ENCODE measurements around the gene SSBP2.
A peak's percentile ranks its signal among the peaks of the same experiment; 100 is the strongest.

Gene SSBP2

DNA sequence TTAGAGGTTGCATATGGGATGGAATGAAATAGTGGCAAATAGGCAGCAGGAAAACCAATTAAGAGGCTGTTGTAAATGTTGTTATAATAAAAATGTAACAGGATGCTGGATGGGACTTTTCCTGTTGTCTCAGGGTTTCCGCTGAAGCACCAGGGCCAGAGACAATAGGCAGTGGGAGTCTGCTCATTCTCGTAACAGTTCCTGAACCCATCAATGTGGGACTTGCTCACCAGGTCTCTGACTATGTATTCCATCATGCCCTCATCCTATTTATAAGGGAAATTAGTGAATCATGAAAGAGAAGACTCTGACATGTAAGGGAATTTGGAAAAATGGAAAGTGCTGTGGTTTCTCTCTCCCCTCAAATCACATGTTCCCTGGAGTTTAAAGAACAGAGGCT is 23.5 kb upstream of the SSBP2 start:
- no peak overlapping the region for H3K4me3 Mint-ChIP-seq
- H3K4me1 Mint-ChIP-seq = peaks cover 18% of the 10 kb centered on the region
- H3K27ac Mint-ChIP-seq = no peak overlapping the region
- no peaks in the 10 kb centered on the region for H3K36me3 Mint-ChIP-seq
- H3K27me3 Mint-ChIP-seq = no peaks in the 10 kb centered on the region
- peaks cover 6% of the 10 kb centered on the region for H3K9me3 Mint-ChIP-seq

DNA sequence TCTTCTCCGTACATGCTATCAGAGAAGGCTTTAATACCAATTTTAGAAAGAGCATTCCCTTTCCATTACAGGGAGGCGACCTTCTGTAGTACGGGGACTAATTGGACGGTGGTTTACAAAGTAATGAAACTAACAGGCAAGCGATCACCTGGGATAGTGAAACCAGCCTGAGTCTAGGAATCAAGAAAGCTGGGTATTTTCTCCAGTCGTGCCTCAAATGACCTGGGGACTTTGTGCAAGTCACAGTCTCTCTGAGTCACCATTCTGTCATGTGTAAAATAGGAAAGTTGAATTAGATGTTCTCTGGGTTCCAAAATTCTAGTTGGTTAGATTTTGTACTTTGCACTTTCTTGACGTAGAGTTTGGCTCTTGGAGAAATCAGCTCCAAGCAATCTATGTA is 22.7 kb upstream of the SSBP2 start:
- H3K27me3 Mint-ChIP-seq = no peaks in the 10 kb centered on the region
- no peak overlapping the region for H3K4me3 Mint-ChIP-seq
- peaks cover 6% of the 10 kb centered on the region for H3K9me3 Mint-ChIP-seq
- H3K36me3 Mint-ChIP-seq = no peaks in the 10 kb centered on the region
- no peak overlapping the region for H3K27ac Mint-ChIP-seq
- peaks cover 10% of the 10 kb centered on the region for H3K4me1 Mint-ChIP-seq

DNA sequence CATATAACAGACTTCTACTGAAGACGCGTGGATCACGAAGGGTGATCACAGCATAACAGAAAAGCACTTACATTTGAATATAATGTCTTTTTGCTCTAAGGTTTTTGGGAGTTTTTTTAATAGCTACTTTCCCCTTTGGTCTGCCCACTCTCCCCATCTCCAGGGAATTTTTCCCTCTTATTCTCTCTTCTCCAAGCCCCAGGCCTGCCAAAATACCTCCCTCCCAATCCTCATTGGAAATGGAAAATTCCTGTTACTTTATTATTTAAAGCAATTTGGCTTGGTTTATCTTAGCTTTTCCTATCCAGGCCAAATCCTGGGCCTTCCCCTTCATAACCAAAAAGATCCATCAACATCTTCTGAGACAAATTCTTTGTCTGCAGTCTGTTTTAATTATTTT is 22.3 kb upstream of the SSBP2 start:
- no peak overlapping the region for H3K4me3 Mint-ChIP-seq
- peaks cover 6% of the 10 kb centered on the region for H3K4me1 Mint-ChIP-seq
- H3K36me3 Mint-ChIP-seq = no peaks in the 10 kb centered on the region
- H3K27me3 Mint-ChIP-seq = no peaks in the 10 kb centered on the region
- H3K27ac Mint-ChIP-seq = no peak overlapping the region
- H3K9me3 Mint-ChIP-seq = peaks cover 6% of the 10 kb centered on the region

DNA sequence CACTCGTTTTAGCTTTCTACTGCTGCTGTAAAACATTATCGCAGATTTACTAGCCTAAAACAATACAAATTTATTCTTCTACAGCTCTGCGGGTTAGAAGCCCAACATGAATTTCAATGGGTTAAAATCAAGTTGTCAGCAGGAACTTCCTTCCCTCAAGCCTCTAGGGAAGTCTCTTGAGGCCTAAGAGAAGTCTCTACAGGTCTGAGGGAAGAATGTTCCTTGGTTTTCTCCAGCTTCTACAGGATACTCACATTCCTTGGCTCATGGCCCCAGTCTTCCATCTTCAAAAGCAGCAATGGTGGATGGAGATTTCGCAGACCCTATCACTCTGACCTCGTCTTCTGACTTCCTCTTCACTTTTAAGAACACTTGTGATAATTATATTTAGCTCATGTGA is 21.6 kb upstream of the SSBP2 start:
- no peaks in the 10 kb centered on the region for H3K27me3 Mint-ChIP-seq
- no peak overlapping the region for H3K27ac Mint-ChIP-seq
- no peaks in the 10 kb centered on the region for H3K36me3 Mint-ChIP-seq
- no peak overlapping the region for H3K4me3 Mint-ChIP-seq
- peaks cover 6% of the 10 kb centered on the region for H3K9me3 Mint-ChIP-seq
- H3K4me1 Mint-ChIP-seq = peaks cover 2% of the 10 kb centered on the region

DNA sequence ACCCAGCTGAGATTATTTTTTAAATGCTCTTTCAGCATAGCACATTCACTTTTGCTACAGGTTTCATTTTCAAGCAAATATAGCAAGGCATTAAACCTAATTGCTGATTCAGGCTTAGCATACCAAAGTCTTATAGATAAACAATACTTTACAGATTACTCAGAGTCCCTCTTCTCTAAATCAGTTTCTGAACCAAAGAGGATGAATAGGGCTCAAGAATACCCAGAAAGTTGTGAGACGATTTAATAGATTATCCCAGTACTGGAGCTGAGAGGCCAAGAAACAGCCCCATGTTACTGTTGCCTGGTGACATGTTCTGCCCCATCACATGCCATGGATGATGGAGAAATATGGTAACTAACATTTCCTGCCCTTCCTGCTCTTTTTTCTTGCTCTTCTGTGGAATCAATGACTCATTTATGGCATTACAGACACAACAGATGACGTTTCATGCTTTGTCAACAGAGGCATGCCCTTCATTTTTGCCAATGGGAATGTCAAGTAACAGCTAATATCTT is 18.1 kb upstream of the SSBP2 start:
- Mint-ChIP-seq H3K4me3 (no peak overlapping the region), H3K4me1 (no peaks in the 10 kb centered on the region), H3K27ac (no peak overlapping the region), H3K27me3 (no peaks in the 10 kb centered on the region), H3K9me3 (peaks cover 6% of the 10 kb centered on the region), H3K36me3 (no peaks in the 10 kb centered on the region)

DNA sequence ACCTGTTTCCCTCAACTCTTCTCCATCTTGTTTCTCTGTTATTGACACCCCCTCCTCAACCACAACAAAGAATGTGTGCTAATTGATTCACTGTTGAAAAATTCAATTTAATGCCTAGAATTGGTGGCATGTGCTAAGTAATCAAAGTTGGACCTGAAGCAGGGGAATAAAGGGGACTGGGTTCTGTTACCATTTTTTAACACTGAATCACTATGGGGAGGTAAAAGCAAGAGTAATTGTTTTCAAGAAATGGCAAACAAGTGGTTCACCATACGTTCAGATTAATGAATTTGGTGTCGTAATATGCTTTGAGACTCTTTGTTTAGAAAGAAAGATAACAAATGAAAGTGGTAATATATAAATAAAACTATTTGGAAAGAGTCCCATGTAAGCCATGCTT is 17.0 kb upstream of the SSBP2 start:
- Mint-ChIP-seq H3K27me3 (no peaks in the 10 kb centered on the region), H3K36me3 (no peaks in the 10 kb centered on the region), H3K4me3 (no peak overlapping the region), H3K27ac (no peak overlapping the region), H3K4me1 (no peaks in the 10 kb centered on the region), H3K9me3 (peaks cover 2% of the 10 kb centered on the region)

DNA sequence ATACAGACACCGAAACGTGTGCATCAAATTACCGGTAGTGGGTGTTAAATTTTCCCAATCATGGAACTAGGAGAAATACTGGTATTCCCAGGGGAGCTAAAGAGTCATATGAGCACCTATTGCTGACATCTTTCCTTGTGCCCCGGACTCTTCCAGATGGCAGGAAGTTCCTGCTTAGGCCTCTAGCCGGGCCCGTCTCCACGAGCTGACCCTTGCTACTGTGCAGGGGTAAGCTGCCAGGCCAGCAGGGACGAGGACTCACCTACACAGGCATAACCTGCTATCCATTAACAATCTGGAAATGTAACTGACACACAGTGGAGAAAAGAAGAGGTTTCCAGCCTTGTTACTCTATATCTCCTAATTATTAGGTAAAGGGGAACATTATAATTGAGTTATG is 16.2 kb upstream of the SSBP2 start:
- H3K36me3 Mint-ChIP-seq = no peaks in the 10 kb centered on the region
- no peaks in the 10 kb centered on the region for H3K4me1 Mint-ChIP-seq
- no peaks in the 10 kb centered on the region for H3K27me3 Mint-ChIP-seq
- H3K4me3 Mint-ChIP-seq = no peak overlapping the region
- no peak overlapping the region for H3K27ac Mint-ChIP-seq
- no peaks in the 10 kb centered on the region for H3K9me3 Mint-ChIP-seq

DNA sequence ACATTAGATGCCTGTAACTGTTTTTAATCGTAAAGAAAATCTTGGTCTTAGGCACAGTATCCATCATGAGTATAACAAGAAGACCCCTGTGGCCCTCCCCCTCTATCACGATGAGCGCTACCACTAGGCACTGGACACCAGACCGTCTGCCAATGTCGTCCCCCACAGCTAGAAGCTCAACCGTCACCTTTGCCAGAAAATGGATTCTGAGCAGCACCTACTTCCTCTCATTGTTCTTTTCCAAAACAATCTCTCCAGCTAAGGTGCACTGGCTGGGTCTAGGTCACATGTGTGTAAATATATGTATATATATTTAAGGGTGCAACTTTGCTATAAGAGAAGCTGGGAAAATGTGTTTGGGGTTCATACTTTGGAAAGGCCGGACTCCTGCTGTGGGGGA is 15.7 kb upstream of the SSBP2 start:
- Mint-ChIP-seq H3K4me3 (no peak overlapping the region), H3K27me3 (no peaks in the 10 kb centered on the region), H3K36me3 (no peaks in the 10 kb centered on the region), H3K9me3 (no peaks in the 10 kb centered on the region), H3K27ac (no peak overlapping the region), H3K4me1 (peaks cover under 1% of the 10 kb centered on the region)

DNA sequence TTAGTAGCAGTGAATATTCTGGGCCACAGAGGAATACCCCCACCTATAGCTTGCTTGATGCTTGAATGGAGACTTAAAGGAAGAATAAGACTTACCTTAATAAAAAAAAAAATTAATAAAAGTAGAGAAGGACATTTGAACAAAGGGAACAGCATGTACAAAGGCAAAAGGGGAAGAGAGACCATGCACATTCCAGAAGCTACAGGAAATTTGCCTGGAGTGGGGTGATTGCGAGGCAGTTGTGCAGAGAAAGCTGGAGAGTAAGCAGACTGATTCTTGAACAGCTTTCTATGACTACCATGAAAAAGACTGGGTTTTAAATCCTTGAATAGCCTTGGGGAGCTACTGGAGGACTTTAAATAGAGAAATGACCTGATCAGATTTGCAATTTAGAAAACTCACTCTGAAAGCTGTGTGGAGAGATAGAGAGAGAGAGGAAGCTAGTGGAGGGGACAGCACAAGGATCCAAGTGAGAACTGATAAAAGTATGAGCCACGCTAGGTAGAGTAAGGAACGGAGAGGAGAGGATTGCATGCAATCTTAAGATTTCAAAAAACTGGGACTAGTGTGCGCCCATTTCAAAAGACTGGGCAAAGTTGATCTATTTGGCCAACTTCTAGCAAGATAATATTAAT is 12.5 kb upstream of the SSBP2 start:
- no peaks in the 10 kb centered on the region for H3K27me3 Mint-ChIP-seq
- peaks cover 28% of the 10 kb centered on the region for H3K4me1 Mint-ChIP-seq
- no peak overlapping the region for H3K27ac Mint-ChIP-seq

DNA sequence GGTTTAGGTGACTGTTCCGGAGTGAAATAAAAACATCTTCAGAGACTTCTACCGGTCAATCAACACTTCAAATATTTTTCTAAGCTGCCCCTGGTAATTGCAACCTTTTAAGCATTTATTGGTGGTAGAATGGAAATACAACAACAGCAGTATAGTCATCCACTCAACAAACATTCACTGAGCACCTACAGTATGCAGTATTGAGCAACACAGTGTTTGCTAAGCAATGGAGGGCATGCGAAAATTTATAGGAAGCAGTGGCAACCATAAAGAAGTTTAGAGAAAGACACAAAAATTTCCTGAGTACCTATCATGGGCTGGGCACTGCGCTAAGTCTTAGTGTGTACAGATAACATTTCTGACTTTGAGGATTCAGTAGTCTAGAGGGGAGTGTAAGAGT is 12.0 kb upstream of the SSBP2 start:
- Mint-ChIP-seq H3K9me3 (no peaks in the 10 kb centered on the region), H3K36me3 (no peaks in the 10 kb centered on the region), H3K4me1 (peaks cover 30% of the 10 kb centered on the region), H3K27ac (no peak overlapping the region), H3K4me3 (no peak overlapping the region), H3K27me3 (no peaks in the 10 kb centered on the region)

More for the DNA sequence above, 12.5 kb upstream of the SSBP2 start:
- no peaks in the 10 kb centered on the region for H3K36me3 Mint-ChIP-seq
- no peak overlapping the region for H3K4me3 Mint-ChIP-seq
- no peaks in the 10 kb centered on the region for H3K9me3 Mint-ChIP-seq

DNA sequence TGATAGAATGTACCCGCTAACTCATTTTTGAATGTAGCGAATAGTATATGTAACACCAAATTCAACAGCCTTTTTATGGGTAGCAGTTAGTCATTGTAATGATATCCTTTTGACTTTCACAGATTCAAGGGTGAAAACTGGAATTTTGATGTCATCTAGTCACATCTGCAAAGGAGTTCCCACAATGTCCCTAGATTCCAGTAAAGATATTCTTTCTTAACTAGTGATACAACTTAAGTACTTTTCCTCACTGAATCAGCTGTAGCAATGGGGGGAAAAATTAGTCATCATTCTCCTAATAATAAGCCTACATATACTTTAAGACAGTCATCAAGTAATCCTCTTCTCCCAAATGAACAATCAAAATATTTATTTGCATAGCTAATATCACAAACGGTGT is 11.5 kb upstream of the SSBP2 start:
- H3K36me3 Mint-ChIP-seq = no peaks in the 10 kb centered on the region
- no peak overlapping the region for H3K4me3 Mint-ChIP-seq
- no peaks in the 10 kb centered on the region for H3K27me3 Mint-ChIP-seq
- H3K27ac Mint-ChIP-seq = no peak overlapping the region
- H3K9me3 Mint-ChIP-seq = no peaks in the 10 kb centered on the region
- H3K4me1 Mint-ChIP-seq = peaks cover 32% of the 10 kb centered on the region

DNA sequence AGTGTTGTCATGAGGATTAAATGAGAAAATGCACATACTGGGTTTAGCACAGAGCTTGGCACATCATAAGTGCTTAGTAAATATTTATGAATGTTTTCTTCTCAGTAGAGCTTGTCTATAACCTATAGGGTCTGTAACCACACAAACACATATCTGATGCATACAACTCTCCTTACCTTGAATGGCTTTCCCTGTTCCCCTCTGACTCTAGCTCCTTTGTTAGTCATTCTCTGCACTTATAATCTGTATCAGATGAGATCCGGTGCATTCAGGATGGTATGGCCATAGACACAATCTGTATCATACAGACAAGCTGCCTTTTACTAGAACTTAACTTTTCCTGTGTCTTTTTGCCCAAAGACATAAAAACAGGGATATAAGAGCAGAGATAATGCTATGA is 11.1 kb upstream of the SSBP2 start:
- H3K9me3 Mint-ChIP-seq = no peaks in the 10 kb centered on the region
- H3K27ac Mint-ChIP-seq = no peak overlapping the region
- H3K4me1 Mint-ChIP-seq = peaks cover 32% of the 10 kb centered on the region
- H3K36me3 Mint-ChIP-seq = no peaks in the 10 kb centered on the region
- H3K27me3 Mint-ChIP-seq = no peaks in the 10 kb centered on the region
- H3K4me3 Mint-ChIP-seq = no peak overlapping the region

DNA sequence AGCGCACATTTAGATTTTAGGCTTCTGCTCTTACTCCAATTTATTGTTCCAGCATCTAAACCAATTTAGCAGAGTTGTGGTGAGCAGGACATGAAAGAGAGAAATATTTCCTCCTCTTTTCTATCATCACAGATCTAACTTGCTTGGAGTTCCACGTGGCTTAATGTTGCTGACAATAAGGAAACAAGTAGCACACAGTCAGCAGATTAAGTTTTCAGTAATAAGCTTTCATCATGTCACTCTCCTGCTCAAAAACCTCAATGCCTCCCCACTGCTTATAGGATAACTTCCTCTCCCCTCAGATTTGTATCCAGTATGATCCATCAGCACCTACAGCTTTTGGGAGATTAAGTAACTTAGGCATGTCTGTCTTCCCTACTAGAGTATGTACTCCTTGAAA is 10.4 kb upstream of the SSBP2 start:
- no peaks in the 10 kb centered on the region for H3K27me3 Mint-ChIP-seq
- no peak overlapping the region for H3K4me3 Mint-ChIP-seq
- H3K36me3 Mint-ChIP-seq = no peaks in the 10 kb centered on the region
- H3K4me1 Mint-ChIP-seq = peaks cover 32% of the 10 kb centered on the region
- H3K9me3 Mint-ChIP-seq = no peaks in the 10 kb centered on the region
- no peak overlapping the region for H3K27ac Mint-ChIP-seq

DNA sequence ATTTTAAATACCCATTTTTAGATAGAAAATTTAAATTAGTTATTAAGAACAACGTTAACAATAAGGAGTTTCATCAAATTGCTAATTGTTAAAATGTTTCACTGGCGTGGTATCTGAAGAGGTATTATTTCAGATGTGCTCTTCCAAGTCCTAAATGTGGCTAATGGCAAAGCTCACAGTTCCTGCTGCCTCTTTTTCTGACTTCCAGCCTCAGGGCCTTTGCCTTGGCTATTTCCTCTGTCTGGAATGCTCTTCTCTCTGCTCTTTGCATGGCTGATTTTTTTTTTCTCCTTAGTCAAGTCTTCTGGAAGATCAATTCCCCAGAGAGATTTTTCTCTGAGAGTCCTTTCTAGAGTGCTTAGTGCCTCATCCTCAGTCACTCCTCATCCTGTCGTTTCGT is 9.6 kb upstream of the SSBP2 start:
- no peaks in the 10 kb centered on the region for H3K36me3 Mint-ChIP-seq
- peaks cover 32% of the 10 kb centered on the region for H3K4me1 Mint-ChIP-seq
- peak overlapping the region; percentile 71 for H3K27ac Mint-ChIP-seq
- no peaks in the 10 kb centered on the region for H3K27me3 Mint-ChIP-seq
- H3K9me3 Mint-ChIP-seq = no peaks in the 10 kb centered on the region
- no peak overlapping the region for H3K4me3 Mint-ChIP-seq

DNA sequence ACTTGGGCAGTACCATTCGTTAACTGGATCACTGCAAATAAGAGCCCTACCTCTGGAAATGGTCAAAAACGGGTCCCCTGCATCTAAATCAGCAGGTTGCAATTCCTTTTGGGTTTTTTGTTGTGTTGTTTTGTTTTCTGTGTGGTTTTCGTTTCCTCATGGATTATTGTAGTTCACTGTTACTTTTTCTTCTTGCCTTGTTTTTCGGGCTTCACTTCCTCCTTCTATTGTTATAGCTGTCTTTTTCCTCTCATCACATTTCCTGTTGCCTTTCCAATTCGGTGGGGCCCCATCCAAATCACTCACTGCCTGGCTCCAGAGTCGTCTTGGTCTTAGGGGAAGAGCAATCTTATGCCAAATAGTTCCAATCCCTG is 8.7 kb upstream of the SSBP2 start:
- H3K27ac Mint-ChIP-seq = peak overlapping the region; percentile 2
- no peaks in the 10 kb centered on the region for H3K36me3 Mint-ChIP-seq
- no peak overlapping the region for H3K4me3 Mint-ChIP-seq
- no peaks in the 10 kb centered on the region for H3K27me3 Mint-ChIP-seq
- no peaks in the 10 kb centered on the region for H3K9me3 Mint-ChIP-seq
- H3K4me1 Mint-ChIP-seq = peaks cover 32% of the 10 kb centered on the region

DNA sequence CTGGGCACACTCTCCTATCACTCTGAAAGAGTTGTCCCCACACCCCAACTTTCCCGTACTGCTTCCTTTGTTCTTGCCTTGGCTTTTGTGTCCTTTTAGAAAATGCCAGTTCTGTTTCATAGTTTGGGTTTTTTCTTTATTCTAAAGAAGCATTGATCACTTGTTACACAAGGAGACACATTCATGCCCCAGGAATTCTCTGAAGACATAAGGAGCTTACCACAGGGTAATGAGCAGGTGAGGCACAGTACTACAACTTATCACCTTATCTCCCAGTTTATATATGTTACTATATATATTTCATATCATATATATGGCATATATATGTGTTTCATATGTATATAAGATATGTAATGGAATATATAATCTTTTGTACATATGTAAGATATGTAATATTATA is 6.5 kb upstream of the SSBP2 start:
- H3K36me3 Mint-ChIP-seq = no peaks in the 10 kb centered on the region
- no peaks in the 10 kb centered on the region for H3K9me3 Mint-ChIP-seq
- H3K4me1 Mint-ChIP-seq = peaks cover 32% of the 10 kb centered on the region
- no peak overlapping the region for H3K4me3 Mint-ChIP-seq
- H3K27ac Mint-ChIP-seq = no peak overlapping the region
- H3K27me3 Mint-ChIP-seq = no peaks in the 10 kb centered on the region

DNA sequence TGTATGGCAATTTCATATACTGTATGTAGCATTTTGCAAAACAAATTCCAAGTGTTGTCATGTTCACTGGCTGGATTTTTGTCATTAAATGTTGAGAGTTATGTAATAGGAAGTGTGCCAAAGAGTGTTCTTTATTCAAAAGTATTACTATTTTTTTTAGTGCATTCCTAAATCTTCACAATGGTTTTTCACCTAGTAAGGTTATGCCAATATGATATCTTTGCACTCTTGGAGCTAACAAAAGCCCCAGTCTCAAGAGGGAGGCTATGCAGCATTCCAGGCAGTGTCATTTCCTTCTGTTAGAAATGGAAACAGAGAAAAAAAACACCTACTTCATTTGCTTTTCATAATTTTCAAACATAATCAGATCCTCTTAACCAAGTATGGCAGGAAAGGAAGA is 5.1 kb upstream of the SSBP2 start:
- Mint-ChIP-seq H3K4me1 (peaks cover 26% of the 10 kb centered on the region), H3K4me3 (no peak overlapping the region), H3K27ac (no peak overlapping the region), H3K36me3 (no peaks in the 10 kb centered on the region), H3K27me3 (no peaks in the 10 kb centered on the region), H3K9me3 (no peaks in the 10 kb centered on the region)

Data from activated naive CD4-positive, alpha-beta T cell treated with anti-CD3 and anti-CD28 coated beads, Interleukin-2, amount 50 U/mL, for 24 hours (primary cell).